Measurements from ENCODE around the gene TLCD3A.

- no peak for TF ChIP-seq CTCF (IDR thresholded peaks at IDR 0.05 in 4 of 5, conservative IDR thresholded peaks at IDR 0.05 in 1 of 5)
- no peak for TF ChIP-seq POLR2A (IDR thresholded peaks at IDR 0.05)
These were observed 8.0 kb downstream of the TLCD3A start for GRCh38 chr17:740240-741017.

Data from gastrocnemius medialis (tissue), 4 donors.